ENCODE data around the gene GIT1. TPM values are rescaled to one million over a fixed set of nuclear protein-coding genes. Genes with fewer than 3 reads are reported as not detected.

Gene GIT1
- total and polyA plus RNA-seq, 8 donors: 15.1 to 27.6 (median 18.3) TPM

- peak in 2 of 6 donors; percentile 8 to 25 for DNase-seq
These were observed 25.6 kb downstream of the GIT1 start for GRCh38 chr17:29563816-29564215.

GRCh38 chr17:29562615-29563014 lies 26.8 kb downstream of the GIT1 start:
- Histone ChIP-seq H3K27me3 (no peaks in the 10 kb centered on the region), H3K27ac (no peak overlapping the region), H3K4me1 (peaks cover 0 to 16% (median 13%) of the 10 kb centered on the region in 3 donors), H3K9me3 (no peaks in the 10 kb centered on the region), H3K4me3 (no peak overlapping the region), H3K36me3 (peaks cover 0 to 8% (median 5%) of the 10 kb centered on the region in 3 donors)
- TF ChIP-seq CTCF (IDR thresholded peaks at IDR 0.05): no peak
- DNase-seq: peak in 2 of 6 donors; percentile 30 to 39
- FAIRE-seq: no peak
- WGBS, 2 donors: 89 to 91% methylated on average over 18 of the region's 18 CpGs
- intact Hi-C loops (cut with DNase I): no loop called here
- no peak for ATAC-seq

More at GRCh38 chr17:29563816-29564215, 25.6 kb downstream of the GIT1 start:
- Histone ChIP-seq H3K4me3 (no peak overlapping the region), H3K36me3 (peaks cover 0 to 8% (median 5%) of the 10 kb centered on the region in 3 donors), H3K9me3 (no peaks in the 10 kb centered on the region), H3K4me1 (peaks cover 0 to 16% (median 12%) of the 10 kb centered on the region in 3 donors), H3K27me3 (no peaks in the 10 kb centered on the region), H3K27ac (no peak overlapping the region)
- no peak for FAIRE-seq
- WGBS, 2 donors: 96 to 98% methylated on average over 3 of the region's 3 CpGs
- intact Hi-C loops (cut with DNase I): no loop called here
- no peak for ATAC-seq
- TF ChIP-seq CTCF (IDR thresholded peaks at IDR 0.05): no peak

- no peak for ATAC-seq
These were observed 27.6 kb downstream of the GIT1 start for GRCh38 chr17:29561554-29562517.

GRCh38 chr17:29560316-29560715 lies 29.1 kb downstream of the GIT1 start:
- ATAC-seq (peak in 2 of 4 donors; percentile 7 to 9), DNase-seq (peak in 1 of 6 donors; percentile 11), FAIRE-seq (no peak)
- WGBS, 2 donors: 83 to 89% methylated on average over 6 of the region's 6 CpGs
- Histone ChIP-seq H3K27ac (peak overlapping the region in 1 of 4 donors; percentile 9), H3K36me3 (peaks cover 0 to 8% (median 5%) of the 10 kb centered on the region in 3 donors), H3K27me3 (no peaks in the 10 kb centered on the region), H3K4me3 (no peak overlapping the region), H3K4me1 (peaks cover 11 to 23% (median 18%) of the 10 kb centered on the region in 3 donors), H3K9me3 (no peaks in the 10 kb centered on the region)
- TF ChIP-seq CTCF (IDR thresholded peaks at IDR 0.05): no peak
- intact Hi-C loops (cut with DNase I): no loop called here

More at GRCh38 chr17:29561554-29562517, 27.6 kb downstream of the GIT1 start:
- Histone ChIP-seq H3K36me3 (peaks cover 0 to 8% (median 5%) of the 10 kb centered on the region in 3 donors), H3K9me3 (no peaks in the 10 kb centered on the region), H3K4me3 (no peak overlapping the region), H3K4me1 (peaks cover 5 to 18% (median 16%) of the 10 kb centered on the region in 3 donors), H3K27me3 (no peaks in the 10 kb centered on the region), H3K27ac (peak overlapping the region in 2 of 4 donors; percentile 22 to 44)
- TF ChIP-seq CTCF (IDR thresholded peaks at IDR 0.05): no peak
- no peak for FAIRE-seq
- WGBS, 2 donors: 85 to 90% methylated on average over 17 of the region's 17 CpGs
- intact Hi-C loops (cut with DNase I): no loop called here
- peak in 2 of 6 donors; percentile 39 to 54 for DNase-seq
